ENCODE data around the gene TRIP13.

- TF ChIP-seq, protein P1, sequence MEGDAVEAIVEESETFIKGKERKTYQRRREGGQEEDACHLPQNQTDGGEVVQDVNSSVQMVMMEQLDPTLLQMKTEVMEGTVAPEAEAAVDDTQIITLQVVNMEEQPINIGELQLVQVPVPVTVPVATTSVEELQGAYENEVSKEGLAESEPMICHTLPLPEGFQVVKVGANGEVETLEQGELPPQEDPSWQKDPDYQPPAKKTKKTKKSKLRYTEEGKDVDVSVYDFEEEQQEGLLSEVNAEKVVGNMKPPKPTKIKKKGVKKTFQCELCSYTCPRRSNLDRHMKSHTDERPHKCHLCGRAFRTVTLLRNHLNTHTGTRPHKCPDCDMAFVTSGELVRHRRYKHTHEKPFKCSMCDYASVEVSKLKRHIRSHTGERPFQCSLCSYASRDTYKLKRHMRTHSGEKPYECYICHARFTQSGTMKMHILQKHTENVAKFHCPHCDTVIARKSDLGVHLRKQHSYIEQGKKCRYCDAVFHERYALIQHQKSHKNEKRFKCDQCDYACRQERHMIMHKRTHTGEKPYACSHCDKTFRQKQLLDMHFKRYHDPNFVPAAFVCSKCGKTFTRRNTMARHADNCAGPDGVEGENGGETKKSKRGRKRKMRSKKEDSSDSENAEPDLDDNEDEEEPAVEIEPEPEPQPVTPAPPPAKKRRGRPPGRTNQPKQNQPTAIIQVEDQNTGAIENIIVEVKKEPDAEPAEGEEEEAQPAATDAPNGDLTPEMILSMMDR (CRISPR knock-in tag; IDR thresholded peaks at IDR 0.05) = no peak
- no peak for TF ChIP-seq GABPA (IDR thresholded peaks at IDR 0.05; ENCODE audit: low read depth, low read length)
- TF ChIP-seq GABPA (CRISPR knock-in tag; IDR thresholded peaks at IDR 0.05; ENCODE audit: low read depth) = no peak
- TF ChIP-seq, protein P2, sequence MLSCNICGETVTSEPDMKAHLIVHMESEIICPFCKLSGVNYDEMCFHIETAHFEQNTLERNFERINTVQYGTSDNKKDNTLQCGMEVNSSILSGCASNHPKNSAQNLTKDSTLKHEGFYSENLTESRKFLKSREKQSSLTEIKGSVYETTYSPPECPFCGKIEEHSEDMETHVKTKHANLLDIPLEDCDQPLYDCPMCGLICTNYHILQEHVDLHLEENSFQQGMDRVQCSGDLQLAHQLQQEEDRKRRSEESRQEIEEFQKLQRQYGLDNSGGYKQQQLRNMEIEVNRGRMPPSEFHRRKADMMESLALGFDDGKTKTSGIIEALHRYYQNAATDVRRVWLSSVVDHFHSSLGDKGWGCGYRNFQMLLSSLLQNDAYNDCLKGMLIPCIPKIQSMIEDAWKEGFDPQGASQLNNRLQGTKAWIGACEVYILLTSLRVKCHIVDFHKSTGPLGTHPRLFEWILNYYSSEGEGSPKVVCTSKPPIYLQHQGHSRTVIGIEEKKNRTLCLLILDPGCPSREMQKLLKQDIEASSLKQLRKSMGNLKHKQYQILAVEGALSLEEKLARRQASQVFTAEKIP (CRISPR knock-in tag; IDR thresholded peaks at IDR 0.05; ENCODE audit: borderline replicate concordance) = no peak
- no peak for TF ChIP-seq SRF (IDR thresholded peaks at IDR 0.05; ENCODE audit: low read depth, low read length)
- no peak for TF ChIP-seq ZNF687 (CRISPR knock-in tag; IDR thresholded peaks at IDR 0.05)
- TF ChIP-seq NR2F1 (CRISPR knock-in tag; IDR thresholded peaks at IDR 0.05) = no peak
- no peak for TF ChIP-seq EP300 (IDR thresholded peaks at IDR 0.05; ENCODE audit: low read depth in 2 of 2, low read length in 2 of 2)
- no peak for TF ChIP-seq EP300 (CRISPR knock-in tag; IDR thresholded peaks at IDR 0.05; ENCODE audit: borderline replicate concordance)
- TF ChIP-seq, protein P3, sequence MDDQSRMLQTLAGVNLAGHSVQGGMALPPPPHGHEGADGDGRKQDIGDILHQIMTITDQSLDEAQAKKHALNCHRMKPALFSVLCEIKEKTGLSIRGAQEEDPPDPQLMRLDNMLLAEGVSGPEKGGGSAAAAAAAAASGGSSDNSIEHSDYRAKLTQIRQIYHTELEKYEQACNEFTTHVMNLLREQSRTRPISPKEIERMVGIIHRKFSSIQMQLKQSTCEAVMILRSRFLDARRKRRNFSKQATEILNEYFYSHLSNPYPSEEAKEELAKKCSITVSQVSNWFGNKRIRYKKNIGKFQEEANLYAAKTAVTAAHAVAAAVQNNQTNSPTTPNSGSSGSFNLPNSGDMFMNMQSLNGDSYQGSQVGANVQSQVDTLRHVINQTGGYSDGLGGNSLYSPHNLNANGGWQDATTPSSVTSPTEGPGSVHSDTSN (CRISPR knock-in tag; IDR thresholded peaks at IDR 0.05; ENCODE audit: borderline replicate concordance) = no peak
- TF ChIP-seq ZBTB4 (CRISPR knock-in tag; IDR thresholded peaks at IDR 0.05; ENCODE audit: borderline replicate concordance) = no peak
- no peak for TF ChIP-seq ZNF777 (CRISPR knock-in tag; IDR thresholded peaks at IDR 0.05)
- TF ChIP-seq REXO4 (CRISPR knock-in tag; IDR thresholded peaks at IDR 0.05; ENCODE audit: borderline replicate concordance) = no peak
- no peak for TF ChIP-seq ZSCAN22 (CRISPR knock-in tag; IDR thresholded peaks at IDR 0.05)
- no peak for TF ChIP-seq ZC3H4 (CRISPR knock-in tag; IDR thresholded peaks at IDR 0.05; ENCODE audit: borderline replicate concordance)
- TF ChIP-seq FOXM1 (CRISPR knock-in tag; IDR thresholded peaks at IDR 0.05) = no peak
Observed at GRCh38 chr5:963673-964531, 71.2 kb downstream of the TRIP13 start.

Measured in HepG2 (cell line).